OCI-LY7 (cell line): ENCODE measurements around the gene MISFA.

Source experiments
- EZH2phosphoT487 ChIP-seq: fragments of 200-600 bp; sonication (generic); IDR thresholded peaks from 2 replicates; pipeline ENCODE4 v1.6.1; 2018; ENCODE audit warnings: low read depth, borderline replicate concordance, mild to moderate bottlenecking, mixed run types, antibody characterized with exemption, low read length, moderate library complexity, mixed read lengths
- TF ChIP-seq, protein P1 (sequence below): fragments of 200-600 bp; sonication (generic); conservative IDR thresholded peaks from 2 replicates; pipeline ENCODE4 v1.5.1; 2014; ENCODE audit warnings: mild to moderate bottlenecking, antibody characterized with exemption, low read length, moderate library complexity, mixed read lengths

DNA sequence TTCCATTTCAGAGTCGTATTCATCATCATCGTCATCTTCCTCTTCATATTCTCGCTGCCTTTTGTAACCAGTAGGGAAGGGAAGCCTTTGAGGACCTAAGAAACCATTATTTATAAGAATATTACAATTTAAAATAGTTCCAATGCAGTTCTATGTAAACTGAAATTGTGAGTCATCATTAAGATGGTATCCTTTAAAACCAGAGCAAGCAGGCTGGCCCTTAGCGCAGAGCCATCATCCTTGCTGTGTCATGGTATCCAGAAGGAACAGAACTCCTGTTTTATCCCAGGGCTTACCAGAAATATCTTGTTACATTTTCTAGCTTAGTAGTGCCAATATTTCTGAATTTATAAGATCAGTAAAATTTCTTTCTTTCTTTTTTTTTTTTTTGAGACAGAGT is 12.8 kb downstream of the MISFA start:
- no peak for TF ChIP-seq EZH2phosphoT487
- TF ChIP-seq, protein P1, sequence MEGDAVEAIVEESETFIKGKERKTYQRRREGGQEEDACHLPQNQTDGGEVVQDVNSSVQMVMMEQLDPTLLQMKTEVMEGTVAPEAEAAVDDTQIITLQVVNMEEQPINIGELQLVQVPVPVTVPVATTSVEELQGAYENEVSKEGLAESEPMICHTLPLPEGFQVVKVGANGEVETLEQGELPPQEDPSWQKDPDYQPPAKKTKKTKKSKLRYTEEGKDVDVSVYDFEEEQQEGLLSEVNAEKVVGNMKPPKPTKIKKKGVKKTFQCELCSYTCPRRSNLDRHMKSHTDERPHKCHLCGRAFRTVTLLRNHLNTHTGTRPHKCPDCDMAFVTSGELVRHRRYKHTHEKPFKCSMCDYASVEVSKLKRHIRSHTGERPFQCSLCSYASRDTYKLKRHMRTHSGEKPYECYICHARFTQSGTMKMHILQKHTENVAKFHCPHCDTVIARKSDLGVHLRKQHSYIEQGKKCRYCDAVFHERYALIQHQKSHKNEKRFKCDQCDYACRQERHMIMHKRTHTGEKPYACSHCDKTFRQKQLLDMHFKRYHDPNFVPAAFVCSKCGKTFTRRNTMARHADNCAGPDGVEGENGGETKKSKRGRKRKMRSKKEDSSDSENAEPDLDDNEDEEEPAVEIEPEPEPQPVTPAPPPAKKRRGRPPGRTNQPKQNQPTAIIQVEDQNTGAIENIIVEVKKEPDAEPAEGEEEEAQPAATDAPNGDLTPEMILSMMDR: no peak
